HL-60 (cell line): ENCODE measurements around the gene TMEM156.

ENCODE experiments used
- DNase-seq, 2 experiments: peaks; one replicate each; pipeline ENCODE4 v3.0.0-alpha.2; 2010 to 2020; ENCODE audit warnings: low read depth in 1 of 2, low spot score in 1 of 2
- H3K27ac ChIP-seq: fragments of 250-450 bp; sonication (Bioruptor Pico); replicated peaks from 2 replicates; pipeline ENCODE4 v1.5.1; 2020; ENCODE audit warnings: mild to moderate bottlenecking, moderate library complexity
- H3K27me3 ChIP-seq: fragments of 250-450 bp; sonication (Bioruptor Pico); 2 replicates; pipeline ENCODE4 v1.5.1; 2021; ENCODE audit warnings: mild to moderate bottlenecking, moderate library complexity; ENCODE audit not compliant: insufficient read depth, poor library complexity, severe bottlenecking
- H3K4me3 ChIP-seq: replicated peaks from 2 replicates; pipeline ENCODE4 v1.5.1; 2011; ENCODE audit warnings: mild to moderate bottlenecking, control low read depth, low read length; ENCODE audit not compliant: insufficient read depth
- GABPA ChIP-seq: IDR thresholded peaks from 2 replicates; pipeline ENCODE4 v1.6.1; 2012; ENCODE audit warnings: low read depth
- POLR2AphosphoS5 ChIP-seq: IDR thresholded peaks from 2 replicates; pipeline ENCODE4 v1.6.1; 2012; ENCODE audit warnings: low read depth
- SPI1 ChIP-seq: IDR thresholded peaks from 2 replicates; pipeline ENCODE4 v1.6.1; 2012; ENCODE audit warnings: low read depth, mild to moderate bottlenecking, borderline replicate concordance
- TF ChIP-seq, protein P1 (sequence below): IDR thresholded peaks from 2 replicates; pipeline ENCODE4 v1.6.1; 2012; ENCODE audit warnings: low read depth; ENCODE audit not compliant: insufficient replicate concordance
- TF ChIP-seq, protein P2 (sequence below): IDR thresholded peaks from one replicate; pipeline ENCODE4 v1.5.1; 2011; ENCODE audit warnings: low read length, control low read depth, inconsistent platforms; ENCODE audit not compliant: insufficient read depth

The TMEM156 gene

GRCh38 chr4:38979511-38980230, 52.5 kb downstream of the TMEM156 start:
- Histone ChIP-seq H3K27ac (no peak overlapping the region), H3K27me3 (no peaks in the 10 kb centered on the region), H3K4me3 (no peak overlapping the region)
- no peak for DNase-seq
- TF ChIP-seq GABPA (no peak), SPI1 (no peak), POLR2AphosphoS5 (no peak)
- TF ChIP-seq, protein P1, sequence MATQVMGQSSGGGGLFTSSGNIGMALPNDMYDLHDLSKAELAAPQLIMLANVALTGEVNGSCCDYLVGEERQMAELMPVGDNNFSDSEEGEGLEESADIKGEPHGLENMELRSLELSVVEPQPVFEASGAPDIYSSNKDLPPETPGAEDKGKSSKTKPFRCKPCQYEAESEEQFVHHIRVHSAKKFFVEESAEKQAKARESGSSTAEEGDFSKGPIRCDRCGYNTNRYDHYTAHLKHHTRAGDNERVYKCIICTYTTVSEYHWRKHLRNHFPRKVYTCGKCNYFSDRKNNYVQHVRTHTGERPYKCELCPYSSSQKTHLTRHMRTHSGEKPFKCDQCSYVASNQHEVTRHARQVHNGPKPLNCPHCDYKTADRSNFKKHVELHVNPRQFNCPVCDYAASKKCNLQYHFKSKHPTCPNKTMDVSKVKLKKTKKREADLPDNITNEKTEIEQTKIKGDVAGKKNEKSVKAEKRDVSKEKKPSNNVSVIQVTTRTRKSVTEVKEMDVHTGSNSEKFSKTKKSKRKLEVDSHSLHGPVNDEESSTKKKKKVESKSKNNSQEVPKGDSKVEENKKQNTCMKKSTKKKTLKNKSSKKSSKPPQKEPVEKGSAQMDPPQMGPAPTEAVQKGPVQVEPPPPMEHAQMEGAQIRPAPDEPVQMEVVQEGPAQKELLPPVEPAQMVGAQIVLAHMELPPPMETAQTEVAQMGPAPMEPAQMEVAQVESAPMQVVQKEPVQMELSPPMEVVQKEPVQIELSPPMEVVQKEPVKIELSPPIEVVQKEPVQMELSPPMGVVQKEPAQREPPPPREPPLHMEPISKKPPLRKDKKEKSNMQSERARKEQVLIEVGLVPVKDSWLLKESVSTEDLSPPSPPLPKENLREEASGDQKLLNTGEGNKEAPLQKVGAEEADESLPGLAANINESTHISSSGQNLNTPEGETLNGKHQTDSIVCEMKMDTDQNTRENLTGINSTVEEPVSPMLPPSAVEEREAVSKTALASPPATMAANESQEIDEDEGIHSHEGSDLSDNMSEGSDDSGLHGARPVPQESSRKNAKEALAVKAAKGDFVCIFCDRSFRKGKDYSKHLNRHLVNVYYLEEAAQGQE = no peak
- TF ChIP-seq, protein P2, sequence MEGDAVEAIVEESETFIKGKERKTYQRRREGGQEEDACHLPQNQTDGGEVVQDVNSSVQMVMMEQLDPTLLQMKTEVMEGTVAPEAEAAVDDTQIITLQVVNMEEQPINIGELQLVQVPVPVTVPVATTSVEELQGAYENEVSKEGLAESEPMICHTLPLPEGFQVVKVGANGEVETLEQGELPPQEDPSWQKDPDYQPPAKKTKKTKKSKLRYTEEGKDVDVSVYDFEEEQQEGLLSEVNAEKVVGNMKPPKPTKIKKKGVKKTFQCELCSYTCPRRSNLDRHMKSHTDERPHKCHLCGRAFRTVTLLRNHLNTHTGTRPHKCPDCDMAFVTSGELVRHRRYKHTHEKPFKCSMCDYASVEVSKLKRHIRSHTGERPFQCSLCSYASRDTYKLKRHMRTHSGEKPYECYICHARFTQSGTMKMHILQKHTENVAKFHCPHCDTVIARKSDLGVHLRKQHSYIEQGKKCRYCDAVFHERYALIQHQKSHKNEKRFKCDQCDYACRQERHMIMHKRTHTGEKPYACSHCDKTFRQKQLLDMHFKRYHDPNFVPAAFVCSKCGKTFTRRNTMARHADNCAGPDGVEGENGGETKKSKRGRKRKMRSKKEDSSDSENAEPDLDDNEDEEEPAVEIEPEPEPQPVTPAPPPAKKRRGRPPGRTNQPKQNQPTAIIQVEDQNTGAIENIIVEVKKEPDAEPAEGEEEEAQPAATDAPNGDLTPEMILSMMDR = no peak

DNA sequence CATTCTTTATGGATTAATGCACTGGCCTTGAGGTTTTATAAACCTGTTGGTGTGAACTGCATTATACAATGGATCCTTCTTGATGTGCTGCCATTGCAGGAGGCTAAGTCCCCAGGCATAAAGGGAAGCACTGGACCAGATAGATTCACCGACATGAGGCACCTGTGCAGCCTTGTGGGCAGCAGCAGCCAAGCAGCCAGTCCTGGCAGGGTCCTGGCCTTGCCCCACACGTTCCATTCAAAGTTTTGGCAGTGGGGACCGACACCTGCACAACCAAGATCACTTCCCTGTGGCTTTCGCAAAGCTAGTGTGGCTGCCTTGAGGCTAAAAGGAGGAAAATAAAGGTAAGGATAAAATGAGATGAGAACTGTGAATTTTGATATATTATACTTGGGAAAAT, 53.1 kb downstream of the TMEM156 start:
- Histone ChIP-seq H3K4me3 (no peak overlapping the region), H3K27me3 (no peaks in the 10 kb centered on the region), H3K27ac (no peak overlapping the region)
- DNase-seq = no peak
- TF ChIP-seq SPI1 (no peak), GABPA (no peak), POLR2AphosphoS5 (no peak)
- TF ChIP-seq, protein P1 = no peak
- TF ChIP-seq, protein P2 = no peak

DNA sequence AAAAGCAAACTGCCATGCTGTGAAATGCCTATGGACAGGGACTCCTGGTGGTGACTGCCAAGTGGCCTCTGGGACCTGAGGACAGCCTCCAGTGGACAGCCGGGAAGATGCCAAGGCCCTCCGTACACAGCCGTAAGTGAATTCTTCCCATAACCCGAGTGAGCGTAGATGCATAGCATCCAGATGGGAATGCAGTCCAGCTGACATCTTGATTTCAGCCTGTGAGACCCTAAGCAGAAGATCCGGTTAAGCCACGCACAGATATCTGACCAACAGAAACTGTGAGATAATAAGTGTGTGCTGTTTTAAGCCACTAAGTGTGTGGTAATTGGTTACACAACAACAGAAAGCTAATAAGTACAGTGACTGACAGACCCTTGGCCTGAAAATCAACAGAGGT, 55.9 kb downstream of the TMEM156 start:
- Histone ChIP-seq H3K4me3 (no peak overlapping the region), H3K27ac (no peak overlapping the region), H3K27me3 (no peaks in the 10 kb centered on the region)
- TF ChIP-seq POLR2AphosphoS5 (no peak), SPI1 (no peak), GABPA (no peak)
- TF ChIP-seq, protein P1 = no peak
- TF ChIP-seq, protein P2 = no peak
- no peak for DNase-seq
